SK-N-SH treated with all-trans-retinoic acid at 6 μM for 48 hours (cell line): Measurements from ENCODE around the gene CDH4.

Source experiments
- ATAC-seq: fragments of 200-7000 bp; cut with Tn5 transposase; 3 replicates; pipeline ENCODE4 v1.9.1; 2020; ENCODE audit warnings: mild to moderate bottlenecking, moderate library complexity
- ARNTL ChIP-seq: fragments of 450-650 bp; formaldehyde crosslinking; IDR thresholded peaks from 2 replicates; pipeline ENCODE4 v1.5.0; 2020; ENCODE audit warnings: low read depth, mild to moderate bottlenecking, moderate library complexity, borderline replicate concordance
- BACH2 ChIP-seq: fragments of 250-450 bp; sonication (Bioruptor Pico); IDR thresholded peaks from 2 replicates; pipeline ENCODE4 v1.9.0; 2021; ENCODE audit warnings: mild to moderate bottlenecking, borderline replicate concordance
- CSDC2 ChIP-seq: fragments of 250-450 bp; sonication (Bioruptor Pico); IDR thresholded peaks from 2 replicates; pipeline ENCODE4 v1.5.0; 2020; ENCODE audit warnings: mild to moderate bottlenecking, moderate library complexity
- ESRRG ChIP-seq: fragments of 250-450 bp; sonication (Bioruptor Pico); IDR thresholded peaks from 2 replicates; pipeline ENCODE4 v1.6.1; 2021; ENCODE audit warnings: mild to moderate bottlenecking
- GLIS3 ChIP-seq: fragments of 250-450 bp; sonication (Bioruptor Pico); IDR thresholded peaks from 2 replicates; pipeline ENCODE4 v1.5.0; 2020; ENCODE audit warnings: mild to moderate bottlenecking, moderate library complexity
- ISL1 ChIP-seq: fragments of 250-450 bp; sonication (Bioruptor Pico); IDR thresholded peaks from 2 replicates; pipeline ENCODE4 v2.1.2; 2022; ENCODE audit warnings: mild to moderate bottlenecking, moderate library complexity
- OSR1 ChIP-seq: fragments of 250-450 bp; sonication (Bioruptor Pico); IDR thresholded peaks from 2 replicates; pipeline ENCODE4 v1.8.0; 2022; ENCODE audit warnings: moderate library complexity, mild to moderate bottlenecking, inconsistent platforms
- RARB ChIP-seq: fragments of 250-450 bp; sonication (Bioruptor Pico); IDR thresholded peaks from 2 replicates; pipeline ENCODE4 v1.8.0; 2021; ENCODE audit warnings: mild to moderate bottlenecking, moderate library complexity
- SNAI2 ChIP-seq: fragments of 250-450 bp; sonication (Bioruptor Pico); IDR thresholded peaks from 2 replicates; pipeline ENCODE4 v1.5.0; 2020; ENCODE audit warnings: mild to moderate bottlenecking, moderate library complexity
- TCF4 ChIP-seq: fragments of 250-450 bp; sonication (Bioruptor Pico); IDR thresholded peaks from 2 replicates; pipeline ENCODE4 v1.8.0; 2021; ENCODE audit warnings: mild to moderate bottlenecking, moderate library complexity, borderline replicate concordance
- TOX ChIP-seq: fragments of 250-450 bp; sonication (Bioruptor Pico); IDR thresholded peaks from 2 replicates; pipeline ENCODE4 v1.8.0; 2021; ENCODE audit warnings: mild to moderate bottlenecking, moderate library complexity, borderline replicate concordance
- ZFP3 ChIP-seq: fragments of 250-450 bp; sonication (Bioruptor Pico); IDR thresholded peaks from 2 replicates; pipeline ENCODE4 v1.5.0; 2020; ENCODE audit warnings: mild to moderate bottlenecking, moderate library complexity
- ZFP30 ChIP-seq: fragments of 450-650 bp; formaldehyde crosslinking; IDR thresholded peaks from 2 replicates; pipeline ENCODE4 v1.5.0; 2022; ENCODE audit warnings: mild to moderate bottlenecking, moderate library complexity
- ZNF565 ChIP-seq: fragments of 450-650 bp; formaldehyde crosslinking; conservative IDR thresholded peaks from 2 replicates; pipeline ENCODE4 v1.5.0; 2020; ENCODE audit warnings: low read depth, mild to moderate bottlenecking, moderate library complexity
- ZNF70 ChIP-seq: fragments of 450-650 bp; formaldehyde crosslinking; IDR thresholded peaks from 2 replicates; pipeline ENCODE4 v1.5.0; 2020; ENCODE audit warnings: mild to moderate bottlenecking, moderate library complexity
- ZNF8 ChIP-seq: fragments of 450-650 bp; formaldehyde crosslinking; IDR thresholded peaks from 2 replicates; pipeline ENCODE4 v1.5.0; 2020; ENCODE audit warnings: mild to moderate bottlenecking, moderate library complexity
- TF ChIP-seq, protein P1 (sequence below): fragments of 250-450 bp; sonication (Bioruptor Pico); IDR thresholded peaks from 2 replicates; pipeline ENCODE4 v1.8.0; 2021; ENCODE audit warnings: low read depth, mild to moderate bottlenecking, moderate library complexity, borderline replicate concordance
- TF ChIP-seq, protein P2 (sequence below): fragments of 250-450 bp; sonication (Bioruptor Pico); IDR thresholded peaks from 2 replicates; pipeline ENCODE4 v1.5.0; 2020; ENCODE audit warnings: mild to moderate bottlenecking, moderate library complexity
- TF ChIP-seq, protein P3 (sequence below): fragments of 250-450 bp; sonication (Bioruptor Pico); IDR thresholded peaks from 2 replicates; pipeline ENCODE4 v1.8.0; 2020; ENCODE audit warnings: mild to moderate bottlenecking, moderate library complexity, borderline replicate concordance

CDH4 gene

DNA sequence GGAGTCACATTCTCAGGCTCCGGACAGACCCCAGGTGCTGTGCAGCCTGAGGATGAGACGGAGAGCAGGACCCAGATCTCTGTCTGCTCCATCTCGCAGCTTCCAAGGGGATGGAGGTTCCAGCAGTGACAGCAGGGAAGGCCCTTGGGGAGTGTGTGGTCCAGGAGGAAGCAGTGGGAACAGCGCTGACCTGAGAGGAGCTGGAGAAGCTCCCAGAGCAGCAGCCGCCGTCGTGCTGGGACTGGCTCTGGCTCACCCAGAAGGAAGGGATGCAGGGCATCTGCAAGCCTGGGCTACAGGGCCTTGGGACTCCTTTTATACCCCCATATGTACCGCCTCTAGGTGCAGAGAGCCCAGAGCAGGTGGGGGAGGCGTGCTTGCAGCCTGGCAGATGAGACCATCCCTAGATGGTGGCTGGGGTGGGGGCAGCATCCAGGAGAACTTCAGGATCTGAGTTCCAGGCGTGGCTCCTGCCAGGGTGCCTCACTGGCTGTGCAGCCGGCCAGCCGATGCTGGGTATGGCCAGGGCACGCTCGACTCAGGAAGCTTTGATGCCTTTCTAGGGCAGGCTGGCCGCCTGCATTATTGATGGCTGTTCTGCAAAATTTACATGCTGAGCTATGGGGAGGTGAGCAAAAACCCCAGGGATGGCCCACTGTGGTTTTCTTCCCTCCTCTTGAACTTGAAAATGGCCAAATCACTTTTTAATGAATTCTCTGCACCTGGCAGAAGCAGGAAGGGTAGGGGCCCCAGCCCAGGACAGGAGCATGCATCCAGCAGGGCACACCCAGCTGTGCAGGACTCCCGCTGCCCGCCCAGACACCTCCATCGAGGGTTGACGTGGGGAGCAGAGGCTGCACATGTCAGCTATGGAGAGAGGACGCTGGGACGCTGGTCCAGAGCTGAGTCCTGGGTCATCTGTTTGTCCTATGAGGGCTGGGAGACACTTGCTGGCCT lies 634.0 kb downstream of the CDH4 start:
- no peak for TF ChIP-seq ZNF8 (CRISPR knock-in tag)
- TF ChIP-seq CSDC2 (CRISPR knock-in tag) = no peak
- TF ChIP-seq SNAI2 (CRISPR knock-in tag) = no peak
- TF ChIP-seq ISL1 (CRISPR knock-in tag) = no peak
- TF ChIP-seq, protein P1, sequence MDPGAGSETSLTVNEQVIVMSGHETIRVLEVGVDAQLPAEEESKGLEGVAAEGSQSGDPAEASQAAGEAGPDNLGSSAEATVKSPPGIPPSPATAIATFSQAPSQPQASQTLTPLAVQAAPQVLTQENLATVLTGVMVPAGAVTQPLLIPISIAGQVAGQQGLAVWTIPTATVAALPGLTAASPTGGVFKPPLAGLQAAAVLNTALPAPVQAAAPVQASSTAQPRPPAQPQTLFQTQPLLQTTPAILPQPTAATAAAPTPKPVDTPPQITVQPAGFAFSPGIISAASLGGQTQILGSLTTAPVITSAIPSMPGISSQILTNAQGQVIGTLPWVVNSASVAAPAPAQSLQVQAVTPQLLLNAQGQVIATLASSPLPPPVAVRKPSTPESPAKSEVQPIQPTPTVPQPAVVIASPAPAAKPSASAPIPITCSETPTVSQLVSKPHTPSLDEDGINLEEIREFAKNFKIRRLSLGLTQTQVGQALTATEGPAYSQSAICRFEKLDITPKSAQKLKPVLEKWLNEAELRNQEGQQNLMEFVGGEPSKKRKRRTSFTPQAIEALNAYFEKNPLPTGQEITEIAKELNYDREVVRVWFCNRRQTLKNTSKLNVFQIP = no peak
- TF ChIP-seq BACH2 = no peak
- no peak for TF ChIP-seq ESRRG (CRISPR knock-in tag)
- TF ChIP-seq, protein P2, sequence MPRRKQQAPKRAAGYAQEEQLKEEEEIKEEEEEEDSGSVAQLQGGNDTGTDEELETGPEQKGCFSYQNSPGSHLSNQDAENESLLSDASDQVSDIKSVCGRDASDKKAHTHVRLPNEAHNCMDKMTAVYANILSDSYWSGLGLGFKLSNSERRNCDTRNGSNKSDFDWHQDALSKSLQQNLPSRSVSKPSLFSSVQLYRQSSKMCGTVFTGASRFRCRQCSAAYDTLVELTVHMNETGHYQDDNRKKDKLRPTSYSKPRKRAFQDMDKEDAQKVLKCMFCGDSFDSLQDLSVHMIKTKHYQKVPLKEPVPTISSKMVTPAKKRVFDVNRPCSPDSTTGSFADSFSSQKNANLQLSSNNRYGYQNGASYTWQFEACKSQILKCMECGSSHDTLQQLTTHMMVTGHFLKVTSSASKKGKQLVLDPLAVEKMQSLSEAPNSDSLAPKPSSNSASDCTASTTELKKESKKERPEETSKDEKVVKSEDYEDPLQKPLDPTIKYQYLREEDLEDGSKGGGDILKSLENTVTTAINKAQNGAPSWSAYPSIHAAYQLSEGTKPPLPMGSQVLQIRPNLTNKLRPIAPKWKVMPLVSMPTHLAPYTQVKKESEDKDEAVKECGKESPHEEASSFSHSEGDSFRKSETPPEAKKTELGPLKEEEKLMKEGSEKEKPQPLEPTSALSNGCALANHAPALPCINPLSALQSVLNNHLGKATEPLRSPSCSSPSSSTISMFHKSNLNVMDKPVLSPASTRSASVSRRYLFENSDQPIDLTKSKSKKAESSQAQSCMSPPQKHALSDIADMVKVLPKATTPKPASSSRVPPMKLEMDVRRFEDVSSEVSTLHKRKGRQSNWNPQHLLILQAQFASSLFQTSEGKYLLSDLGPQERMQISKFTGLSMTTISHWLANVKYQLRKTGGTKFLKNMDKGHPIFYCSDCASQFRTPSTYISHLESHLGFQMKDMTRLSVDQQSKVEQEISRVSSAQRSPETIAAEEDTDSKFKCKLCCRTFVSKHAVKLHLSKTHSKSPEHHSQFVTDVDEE (CRISPR knock-in tag) = no peak
- no peak for TF ChIP-seq ZFP3 (CRISPR knock-in tag)
- no peak for TF ChIP-seq ZNF565 (CRISPR knock-in tag)
- no peak for TF ChIP-seq ARNTL
- TF ChIP-seq RARB (CRISPR knock-in tag) = no peak
- ATAC-seq = no peak

DNA sequence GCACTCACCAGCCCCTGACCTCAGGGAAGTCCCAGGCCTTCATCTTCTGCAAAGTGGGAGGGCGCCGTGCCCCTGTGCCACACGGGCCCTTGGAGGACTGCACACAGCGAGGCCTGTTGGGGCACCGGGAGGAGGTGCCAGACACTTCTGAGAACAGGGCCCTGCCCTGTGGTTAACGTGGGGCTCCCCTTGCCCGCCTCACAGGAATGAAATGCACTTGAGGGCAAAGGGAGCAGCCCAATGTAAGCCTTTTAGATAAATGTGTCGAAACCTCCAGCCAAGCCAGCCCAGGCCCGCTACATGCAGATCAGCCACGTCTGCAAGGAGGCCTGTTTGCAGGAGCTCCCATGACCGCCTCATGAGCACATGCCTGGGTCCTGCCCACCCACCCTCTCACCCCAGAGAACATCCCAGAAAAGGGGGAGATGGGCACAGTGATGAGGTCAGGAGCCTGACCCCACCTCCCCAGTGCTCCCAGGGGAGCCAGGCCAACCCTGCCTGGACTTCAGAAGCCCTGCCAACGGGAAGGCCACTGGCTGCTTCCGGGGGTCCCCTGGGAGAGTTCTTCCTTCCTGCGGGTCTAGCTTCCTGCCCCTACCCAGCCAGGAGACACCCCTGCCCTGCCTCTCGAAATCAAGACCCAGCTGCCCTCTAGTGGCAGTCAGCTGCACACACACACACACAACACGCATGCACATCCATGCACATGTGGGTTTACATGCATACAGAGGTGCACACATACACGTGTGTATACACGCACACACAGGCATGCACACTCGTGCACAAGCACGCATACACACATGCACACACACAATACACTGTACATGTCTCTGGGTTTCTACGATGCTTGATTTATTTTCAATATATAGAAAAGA lies 634.9 kb downstream of the CDH4 start:
- TF ChIP-seq ZNF565 (CRISPR knock-in tag) (no peak), ZNF8 (CRISPR knock-in tag) (no peak), OSR1 (CRISPR knock-in tag) (no peak), SNAI2 (CRISPR knock-in tag) (no peak), ESRRG (CRISPR knock-in tag) (no peak), RARB (CRISPR knock-in tag) (no peak), GLIS3 (CRISPR knock-in tag) (no peak), ZNF70 (CRISPR knock-in tag) (no peak), CSDC2 (CRISPR knock-in tag) (no peak), ARNTL (no peak), BACH2 (no peak), ZFP30 (no peak), ISL1 (CRISPR knock-in tag) (no peak), TCF4 (CRISPR knock-in tag) (no peak), TOX (CRISPR knock-in tag) (no peak), ZFP3 (CRISPR knock-in tag) (no peak)
- TF ChIP-seq, protein P1 = no peak
- TF ChIP-seq, protein P3, sequence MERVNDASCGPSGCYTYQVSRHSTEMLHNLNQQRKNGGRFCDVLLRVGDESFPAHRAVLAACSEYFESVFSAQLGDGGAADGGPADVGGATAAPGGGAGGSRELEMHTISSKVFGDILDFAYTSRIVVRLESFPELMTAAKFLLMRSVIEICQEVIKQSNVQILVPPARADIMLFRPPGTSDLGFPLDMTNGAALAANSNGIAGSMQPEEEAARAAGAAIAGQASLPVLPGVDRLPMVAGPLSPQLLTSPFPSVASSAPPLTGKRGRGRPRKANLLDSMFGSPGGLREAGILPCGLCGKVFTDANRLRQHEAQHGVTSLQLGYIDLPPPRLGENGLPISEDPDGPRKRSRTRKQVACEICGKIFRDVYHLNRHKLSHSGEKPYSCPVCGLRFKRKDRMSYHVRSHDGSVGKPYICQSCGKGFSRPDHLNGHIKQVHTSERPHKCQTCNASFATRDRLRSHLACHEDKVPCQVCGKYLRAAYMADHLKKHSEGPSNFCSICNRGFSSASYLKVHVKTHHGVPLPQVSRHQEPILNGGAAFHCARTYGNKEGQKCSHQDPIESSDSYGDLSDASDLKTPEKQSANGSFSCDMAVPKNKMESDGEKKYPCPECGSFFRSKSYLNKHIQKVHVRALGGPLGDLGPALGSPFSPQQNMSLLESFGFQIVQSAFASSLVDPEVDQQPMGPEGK (CRISPR knock-in tag) = no peak
- TF ChIP-seq, protein P2 (CRISPR knock-in tag) = no peak
- ATAC-seq = no peak
